WTC11 (cell line): Measurements from ENCODE around the gene TLE5.

ENCODE experiments used
- ATF2 ChIP-seq: sonication (generic); formaldehyde crosslinking; IDR thresholded peaks from 2 replicates; pipeline ENCODE4 v1.8.1; 2022; ENCODE audit warnings: low read depth, missing genetic modification reagents, borderline replicate concordance
- JUN ChIP-seq: sonication (generic); formaldehyde crosslinking; IDR thresholded peaks from 2 replicates; pipeline ENCODE4 v1.8.0; 2023; ENCODE audit warnings: mild to moderate bottlenecking, missing genetic modification reagents
- KAT7 ChIP-seq: sonication (generic); formaldehyde crosslinking; IDR thresholded peaks from 2 replicates; pipeline ENCODE4 v1.8.1; 2023; ENCODE audit warnings: missing genetic modification reagents, mild to moderate bottlenecking, borderline replicate concordance
- MAX ChIP-seq: sonication (generic); formaldehyde crosslinking; IDR thresholded peaks from 2 replicates; pipeline ENCODE4 v1.8.0; 2022; ENCODE audit warnings: mild to moderate bottlenecking, missing genetic modification reagents
- NR3C1 ChIP-seq: sonication (generic); formaldehyde crosslinking; conservative IDR thresholded peaks from 2 replicates; pipeline ENCODE4 v1.8.1; 2023; ENCODE audit warnings: low read depth, mild to moderate bottlenecking, missing genetic modification reagents
- ZNF219 ChIP-seq: sonication (generic); formaldehyde crosslinking; IDR thresholded peaks from 2 replicates; pipeline ENCODE4 v1.8.0; 2023; ENCODE audit warnings: missing genetic modification reagents, mild to moderate bottlenecking, borderline replicate concordance
- TF ChIP-seq, protein P1 (sequence below): fragments of 200-600 bp; IDR thresholded peaks from 2 replicates; pipeline ENCODE4 v1.8.0; 2022; ENCODE audit warnings: antibody characterized with exemption

GRCh38 chr19:3026768-3027167, 35.5 kb downstream of the TLE5 start:
- no peak for TF ChIP-seq NR3C1 (CRISPR knock-in tag)
- TF ChIP-seq ZNF219 = no peak
- TF ChIP-seq, protein P1, sequence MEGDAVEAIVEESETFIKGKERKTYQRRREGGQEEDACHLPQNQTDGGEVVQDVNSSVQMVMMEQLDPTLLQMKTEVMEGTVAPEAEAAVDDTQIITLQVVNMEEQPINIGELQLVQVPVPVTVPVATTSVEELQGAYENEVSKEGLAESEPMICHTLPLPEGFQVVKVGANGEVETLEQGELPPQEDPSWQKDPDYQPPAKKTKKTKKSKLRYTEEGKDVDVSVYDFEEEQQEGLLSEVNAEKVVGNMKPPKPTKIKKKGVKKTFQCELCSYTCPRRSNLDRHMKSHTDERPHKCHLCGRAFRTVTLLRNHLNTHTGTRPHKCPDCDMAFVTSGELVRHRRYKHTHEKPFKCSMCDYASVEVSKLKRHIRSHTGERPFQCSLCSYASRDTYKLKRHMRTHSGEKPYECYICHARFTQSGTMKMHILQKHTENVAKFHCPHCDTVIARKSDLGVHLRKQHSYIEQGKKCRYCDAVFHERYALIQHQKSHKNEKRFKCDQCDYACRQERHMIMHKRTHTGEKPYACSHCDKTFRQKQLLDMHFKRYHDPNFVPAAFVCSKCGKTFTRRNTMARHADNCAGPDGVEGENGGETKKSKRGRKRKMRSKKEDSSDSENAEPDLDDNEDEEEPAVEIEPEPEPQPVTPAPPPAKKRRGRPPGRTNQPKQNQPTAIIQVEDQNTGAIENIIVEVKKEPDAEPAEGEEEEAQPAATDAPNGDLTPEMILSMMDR = no peak
- no peak for TF ChIP-seq JUN
- TF ChIP-seq KAT7 (CRISPR knock-in tag) = no peak
- TF ChIP-seq MAX = no peak
- TF ChIP-seq ATF2 = no peak
